ENCODE results near the gene USP11.

USP11 gene

DNA sequence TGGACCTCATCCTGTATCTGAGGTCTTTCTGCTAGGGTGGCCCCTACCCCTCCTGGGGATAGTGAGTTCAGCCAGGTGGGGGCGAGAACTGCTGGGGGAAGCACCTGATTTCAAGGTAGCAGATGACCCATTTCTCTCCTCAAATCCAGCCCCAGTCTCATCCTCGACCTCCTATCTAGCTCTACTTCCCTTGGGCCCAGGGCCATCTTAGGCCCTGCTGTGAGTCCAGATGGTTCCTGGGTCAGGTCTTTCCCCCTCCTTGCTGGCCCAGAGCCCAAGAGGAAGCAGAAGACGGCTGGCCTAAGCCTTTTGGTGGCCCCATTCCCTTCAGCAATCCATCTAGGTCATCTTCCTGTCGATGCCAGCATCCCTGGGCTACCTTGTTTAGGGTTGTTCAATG lies 11.1 kb upstream of the USP11 start:
- DNase-seq: no peak
- in situ Hi-C loops (cut with MboI; ENCODE audit: low pct_unique_long_range_greater_than_20kb, low sequenced_read_pairs): no loop called here

DNA sequence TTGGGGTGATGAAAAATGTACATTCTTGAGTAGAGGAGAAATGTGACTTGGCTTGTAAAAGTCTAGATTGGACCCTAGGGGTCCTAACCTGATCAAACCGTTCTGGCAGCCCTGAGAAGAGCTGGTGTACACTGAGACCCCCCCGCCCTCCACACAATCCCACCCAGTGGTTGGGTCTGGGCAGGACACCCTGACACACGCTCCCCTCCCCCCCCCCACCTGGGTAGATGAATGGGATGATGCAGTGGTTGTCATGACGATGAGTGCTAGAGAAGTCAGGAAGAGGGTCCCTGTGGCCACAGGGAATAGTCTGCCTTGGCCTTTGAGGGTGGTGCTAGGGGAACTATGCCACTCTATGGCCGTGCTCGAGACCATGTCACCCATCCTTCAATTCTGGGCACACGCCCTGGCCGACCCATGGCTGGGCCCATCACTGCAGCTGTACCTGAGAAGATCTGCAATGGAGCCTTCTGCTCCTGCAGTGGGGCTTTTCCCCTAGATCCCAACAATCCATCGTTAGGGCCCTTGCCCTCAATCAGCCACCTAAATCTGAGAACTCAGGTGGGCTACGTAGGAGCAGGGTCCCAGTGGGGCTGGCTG lies 10.0 kb upstream of the USP11 start:
- in situ Hi-C loops (cut with MboI; ENCODE audit: low pct_unique_long_range_greater_than_20kb, low sequenced_read_pairs): no loop called here

DNA sequence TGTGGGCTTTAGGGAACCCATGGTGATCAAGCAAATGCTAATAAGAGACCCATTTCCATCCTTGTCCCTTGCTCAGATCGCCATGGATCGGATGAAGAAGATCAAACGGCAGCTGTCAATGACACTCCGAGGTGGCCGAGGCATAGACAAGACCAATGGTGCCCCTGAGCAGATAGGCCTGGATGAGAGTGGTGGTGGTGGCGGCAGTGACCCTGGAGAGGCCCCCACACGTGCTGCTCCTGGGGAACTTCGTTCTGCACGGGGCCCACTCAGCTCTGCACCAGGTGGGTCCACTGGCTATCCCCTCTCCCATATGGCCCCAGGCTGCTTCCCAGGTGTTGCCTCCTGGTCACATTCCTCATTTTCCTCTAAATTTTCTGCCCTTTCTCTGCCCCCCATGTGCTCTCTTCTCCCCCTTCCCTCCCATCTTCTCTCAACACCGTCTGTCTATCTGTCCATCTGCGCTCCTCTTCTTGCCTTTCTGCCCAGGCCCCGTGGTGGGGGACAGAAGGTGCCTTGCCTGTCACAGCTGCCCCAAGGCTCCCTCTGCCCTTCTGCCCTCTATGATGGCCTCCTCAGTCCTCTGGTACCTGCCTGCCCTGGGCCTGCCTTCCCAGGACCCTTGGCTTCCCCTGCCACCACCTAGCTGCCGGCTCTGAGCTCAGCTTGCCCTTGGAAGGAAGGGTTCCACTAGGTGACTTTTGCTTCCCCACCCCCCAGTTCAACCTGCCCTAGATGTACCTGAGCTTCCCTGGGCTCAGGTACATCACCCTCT lies 9.1 kb upstream of the USP11 start:
- in situ Hi-C loops (cut with MboI; ENCODE audit: low pct_unique_long_range_greater_than_20kb, low sequenced_read_pairs): no loop called here
- no peak for DNase-seq

More for the DNA sequence above, 10.0 kb upstream of the USP11 start:
- DNase-seq: no peak

DNA sequence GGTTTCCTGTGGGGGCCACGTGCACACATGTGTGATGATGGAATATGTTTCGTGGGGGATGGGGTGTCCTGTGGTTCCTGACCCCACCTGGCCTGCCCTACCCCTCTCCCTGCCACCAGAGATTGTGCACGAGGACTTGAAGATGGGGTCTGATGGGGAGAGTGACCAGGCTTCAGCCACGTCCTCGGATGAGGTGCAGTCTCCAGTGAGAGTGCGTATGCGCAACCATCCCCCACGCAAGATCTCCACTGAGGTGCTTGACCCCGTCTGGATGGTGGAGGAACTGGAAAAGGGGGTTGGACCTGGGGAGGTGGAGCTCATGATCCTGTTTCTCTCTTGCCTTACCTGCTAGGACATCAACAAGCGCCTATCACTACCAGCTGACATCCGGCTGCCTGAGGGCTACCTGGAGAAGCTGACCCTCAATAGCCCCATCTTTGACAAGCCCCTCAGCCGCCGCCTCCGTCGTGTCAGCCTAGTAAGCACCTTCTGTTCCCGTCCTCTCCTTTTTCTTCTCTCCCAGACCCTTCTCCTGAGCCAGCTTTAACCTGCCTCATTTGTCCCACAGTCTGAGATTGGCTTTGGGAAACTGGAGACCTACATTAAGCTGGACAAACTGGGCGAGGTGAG lies 8.4 kb upstream of the USP11 start:
- no peak for DNase-seq
- in situ Hi-C loops (cut with MboI; ENCODE audit: low pct_unique_long_range_greater_than_20kb, low sequenced_read_pairs): no loop called here

DNA sequence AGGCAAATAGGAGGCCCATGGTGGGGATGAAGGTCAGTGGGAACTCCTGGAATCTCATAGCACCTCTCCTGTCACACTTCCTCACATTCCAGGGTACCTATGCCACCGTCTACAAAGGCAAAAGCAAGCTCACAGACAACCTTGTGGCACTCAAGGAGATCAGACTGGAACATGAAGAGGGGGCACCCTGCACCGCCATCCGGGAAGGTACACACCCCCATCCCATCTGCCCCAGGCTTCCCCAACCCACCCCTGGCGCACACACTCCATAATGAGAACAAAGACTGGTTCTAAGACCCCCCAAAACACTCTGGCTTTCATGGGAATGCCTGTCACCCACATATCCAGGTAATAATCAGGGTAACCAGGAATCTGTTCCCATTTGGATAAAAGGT lies 7.9 kb upstream of the USP11 start:
- DNase-seq: no peak
- in situ Hi-C loops (cut with MboI; ENCODE audit: low pct_unique_long_range_greater_than_20kb, low sequenced_read_pairs): no loop called here

DNA sequence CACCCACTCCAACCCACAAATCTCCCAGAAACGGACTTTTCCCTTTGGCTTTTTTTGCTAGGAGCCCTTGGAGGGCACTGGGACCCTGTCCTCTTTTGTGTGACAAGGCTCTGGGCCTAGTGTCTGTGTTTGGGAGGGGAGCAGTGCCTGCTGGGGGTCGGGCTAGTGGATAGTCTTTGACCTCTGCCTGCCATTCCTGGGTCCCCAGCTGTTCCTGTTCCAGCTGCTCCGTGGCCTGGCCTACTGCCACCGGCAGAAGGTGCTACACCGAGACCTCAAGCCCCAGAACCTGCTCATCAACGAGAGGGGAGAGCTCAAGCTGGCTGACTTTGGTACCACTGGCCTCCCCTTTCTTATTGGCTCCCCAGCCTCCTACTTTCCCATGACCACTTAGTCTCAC lies 6.7 kb upstream of the USP11 start:
- in situ Hi-C loops (cut with MboI; ENCODE audit: low pct_unique_long_range_greater_than_20kb, low sequenced_read_pairs): no loop called here
- no peak for DNase-seq

DNA sequence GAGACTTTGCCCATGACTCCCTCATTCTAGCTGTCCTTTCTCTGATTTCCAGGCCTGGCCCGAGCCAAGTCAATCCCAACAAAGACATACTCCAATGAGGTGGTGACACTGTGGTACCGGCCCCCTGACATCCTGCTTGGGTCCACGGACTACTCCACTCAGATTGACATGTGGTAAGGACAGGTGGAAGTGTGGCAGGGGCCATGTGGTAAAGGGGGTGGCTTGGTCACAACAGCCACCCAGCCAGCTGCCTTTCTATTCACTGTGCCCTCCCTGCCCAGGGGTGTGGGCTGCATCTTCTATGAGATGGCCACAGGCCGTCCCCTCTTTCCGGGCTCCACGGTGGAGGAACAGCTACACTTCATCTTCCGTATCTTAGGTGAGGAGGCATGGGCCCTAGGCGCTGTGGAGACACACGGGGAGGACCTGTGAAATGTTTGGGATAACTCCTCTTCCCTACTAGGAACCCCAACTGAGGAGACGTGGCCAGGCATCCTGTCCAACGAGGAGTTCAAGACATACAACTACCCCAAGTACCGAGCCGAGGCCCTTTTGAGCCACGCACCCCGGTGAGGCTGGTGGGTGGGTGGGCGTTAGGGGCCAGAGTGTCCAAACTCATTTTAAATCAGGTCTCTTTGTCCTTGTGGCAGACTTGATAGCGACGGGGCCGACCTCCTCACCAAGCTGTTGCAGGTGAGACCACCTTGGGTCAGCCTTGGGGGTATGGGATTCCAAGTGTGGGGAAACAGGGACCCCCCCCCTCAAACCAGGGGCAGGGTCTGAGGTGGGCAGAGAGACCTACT lies 6.1 kb upstream of the USP11 start:
- DNase-seq: no peak
- in situ Hi-C loops (cut with MboI; ENCODE audit: low pct_unique_long_range_greater_than_20kb, low sequenced_read_pairs): no loop called here

DNA sequence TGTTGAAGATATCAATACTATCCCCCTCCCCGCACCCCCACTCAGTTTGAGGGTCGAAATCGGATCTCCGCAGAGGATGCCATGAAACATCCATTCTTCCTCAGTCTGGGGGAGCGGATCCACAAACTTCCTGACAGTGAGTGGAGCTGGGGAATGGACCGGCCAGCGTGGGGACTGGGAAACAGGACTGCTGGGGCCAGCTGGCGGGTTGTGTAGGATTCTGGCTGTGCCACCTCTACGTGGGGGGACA lies 5.5 kb upstream of the USP11 start:
- in situ Hi-C loops (cut with MboI; ENCODE audit: low pct_unique_long_range_greater_than_20kb, low sequenced_read_pairs): no loop called here
- no peak for DNase-seq

DNA sequence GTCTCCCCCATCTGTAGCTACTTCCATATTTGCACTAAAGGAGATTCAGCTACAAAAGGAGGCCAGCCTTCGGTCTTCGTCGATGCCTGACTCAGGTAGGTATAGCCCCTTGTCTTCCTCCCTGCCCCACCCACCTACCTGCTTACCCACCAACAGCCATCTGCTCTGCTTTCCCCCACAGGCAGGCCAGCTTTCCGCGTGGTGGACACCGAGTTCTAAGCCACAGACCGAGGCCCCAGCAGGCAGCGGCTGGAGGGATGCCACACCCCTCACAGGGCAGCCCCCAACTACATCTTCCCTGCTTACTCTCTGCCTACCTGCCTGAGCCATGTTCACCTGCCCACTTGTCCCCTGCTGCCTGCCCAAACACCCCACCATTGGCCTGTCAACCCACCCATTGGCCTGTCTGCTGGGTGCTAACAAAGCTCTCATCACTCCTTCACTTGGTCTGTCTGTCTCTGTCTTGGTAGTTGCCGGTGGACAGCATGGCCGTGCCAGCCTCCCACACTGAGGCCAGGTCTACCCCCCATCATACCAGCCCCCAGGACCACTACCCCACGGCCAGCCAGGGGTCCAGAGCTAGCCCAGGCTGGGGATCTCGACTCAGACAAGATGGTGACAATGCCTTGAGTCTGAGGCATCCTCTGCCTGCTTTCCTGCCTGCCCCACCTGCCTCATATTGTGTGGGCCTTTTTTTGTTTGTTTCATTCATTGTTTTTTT lies 4.1 kb upstream of the USP11 start:
- no peak for DNase-seq

DNA sequence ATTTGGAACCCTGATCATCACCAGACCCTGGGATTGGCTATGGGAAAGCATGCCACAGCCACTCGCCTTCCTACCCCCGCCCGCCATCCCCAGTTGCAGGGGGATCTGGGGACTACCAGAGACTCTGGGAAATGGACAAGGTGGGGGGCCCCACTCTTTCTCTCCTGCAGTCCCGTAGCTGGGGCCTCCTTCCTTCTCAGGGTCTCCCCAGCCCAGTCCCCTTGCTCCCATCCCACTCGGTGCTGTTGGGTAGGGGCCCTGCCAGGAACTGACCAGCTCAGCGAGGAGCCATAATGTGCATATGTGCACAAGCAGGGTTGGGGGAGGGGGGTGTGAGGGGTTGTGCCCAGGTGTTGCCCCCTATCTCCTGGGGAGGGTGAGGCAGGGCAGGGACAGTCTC lies 3.4 kb upstream of the USP11 start:
- DNase-seq: no peak
- in situ Hi-C loops (cut with MboI; ENCODE audit: low pct_unique_long_range_greater_than_20kb, low sequenced_read_pairs): no loop called here

More for the DNA sequence above, 4.1 kb upstream of the USP11 start:
- in situ Hi-C loops (cut with MboI; ENCODE audit: low pct_unique_long_range_greater_than_20kb, low sequenced_read_pairs): no loop called here

DNA sequence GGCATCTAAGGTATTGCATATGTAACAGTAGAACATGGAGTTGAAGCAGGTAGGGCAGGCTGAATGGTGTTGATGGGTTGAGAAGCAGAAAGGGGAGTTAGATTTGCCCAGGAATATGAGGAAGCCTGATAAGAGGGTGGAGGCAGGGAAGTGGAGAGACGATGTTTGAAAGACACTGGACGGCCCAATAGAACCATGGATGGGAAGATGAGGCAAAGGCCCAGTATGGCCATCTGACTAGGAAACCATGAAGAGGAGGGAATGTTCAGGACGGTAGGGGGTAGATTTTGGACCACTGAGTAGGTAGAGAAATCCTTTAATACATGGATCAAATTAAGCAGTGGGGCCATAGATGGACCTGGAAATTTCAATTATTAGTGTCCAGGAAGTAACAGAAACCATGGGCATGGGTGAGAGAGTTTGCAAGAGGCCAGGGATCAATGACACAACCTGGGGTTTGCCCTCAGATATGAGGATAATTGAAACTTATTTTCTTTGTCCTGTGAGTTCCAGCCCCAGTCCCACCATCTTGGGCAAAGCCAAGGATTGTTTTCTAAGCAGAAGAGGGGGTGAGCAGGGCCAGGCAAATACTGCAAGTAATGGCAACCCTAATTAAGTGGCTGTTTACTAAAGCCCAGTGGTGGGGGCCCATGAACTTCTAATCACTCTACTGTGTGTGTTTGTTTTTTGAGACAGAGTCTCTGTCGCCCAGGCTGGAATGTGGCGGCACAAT lies 2.5 kb upstream of the USP11 start:
- in situ Hi-C loops (cut with MboI; ENCODE audit: low pct_unique_long_range_greater_than_20kb, low sequenced_read_pairs): no loop called here
- DNase-seq: no peak

DNA sequence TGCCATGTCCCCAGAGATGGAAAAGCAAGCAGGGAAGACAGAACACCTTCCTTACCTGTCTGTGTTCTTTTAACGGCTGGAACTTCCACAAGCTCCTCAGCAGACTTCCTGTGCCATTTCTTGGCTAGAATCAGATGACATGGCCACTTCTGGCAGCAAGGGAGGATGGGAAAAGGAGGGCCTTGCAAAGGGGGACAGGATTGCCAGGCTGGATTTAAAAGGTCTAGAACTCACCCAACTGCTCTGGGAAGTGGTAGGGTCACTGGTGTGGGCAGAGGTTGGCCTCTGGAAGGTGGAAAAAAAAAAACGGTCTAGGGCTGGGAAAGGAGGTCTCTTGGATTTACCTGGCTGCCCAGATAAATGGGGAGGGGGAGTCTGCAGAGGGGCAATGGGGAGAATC lies 1.6 kb upstream of the USP11 start:
- in situ Hi-C loops (cut with MboI; ENCODE audit: low pct_unique_long_range_greater_than_20kb, low sequenced_read_pairs): no loop called here
- DNase-seq: no peak

DNA sequence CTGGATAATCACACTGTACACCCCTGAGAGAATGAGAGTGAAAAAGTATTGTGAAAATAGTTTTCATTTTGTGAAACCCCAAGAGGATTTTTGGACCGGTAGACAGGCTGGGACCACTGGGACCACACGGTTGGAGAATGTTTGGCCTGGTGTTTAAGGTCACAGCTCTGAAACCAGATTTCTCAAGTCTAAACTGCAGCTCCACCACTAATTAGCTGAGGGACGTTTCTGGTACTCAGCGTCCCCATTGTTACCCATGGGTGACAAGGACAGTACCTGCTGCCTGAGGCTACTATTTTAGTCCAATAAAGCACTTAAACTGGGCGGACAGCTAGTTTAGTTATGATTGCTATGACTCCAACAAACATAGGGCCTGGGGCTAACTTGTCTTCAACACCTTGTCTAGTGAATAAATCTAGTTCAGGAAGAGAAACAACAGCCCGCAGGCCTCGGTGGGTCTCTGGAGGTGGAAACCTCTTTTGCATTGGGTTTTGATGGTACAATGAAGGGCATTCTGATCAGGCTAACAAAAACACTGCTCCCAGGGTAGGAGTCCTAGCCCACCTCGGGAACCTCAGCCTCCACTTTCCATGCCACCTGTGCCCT lies 509 bp upstream of the USP11 start:
- DNase-seq: peak; percentile 15
- in situ Hi-C loops (cut with MboI; ENCODE audit: low pct_unique_long_range_greater_than_20kb, low sequenced_read_pairs): no loop called here

DNA sequence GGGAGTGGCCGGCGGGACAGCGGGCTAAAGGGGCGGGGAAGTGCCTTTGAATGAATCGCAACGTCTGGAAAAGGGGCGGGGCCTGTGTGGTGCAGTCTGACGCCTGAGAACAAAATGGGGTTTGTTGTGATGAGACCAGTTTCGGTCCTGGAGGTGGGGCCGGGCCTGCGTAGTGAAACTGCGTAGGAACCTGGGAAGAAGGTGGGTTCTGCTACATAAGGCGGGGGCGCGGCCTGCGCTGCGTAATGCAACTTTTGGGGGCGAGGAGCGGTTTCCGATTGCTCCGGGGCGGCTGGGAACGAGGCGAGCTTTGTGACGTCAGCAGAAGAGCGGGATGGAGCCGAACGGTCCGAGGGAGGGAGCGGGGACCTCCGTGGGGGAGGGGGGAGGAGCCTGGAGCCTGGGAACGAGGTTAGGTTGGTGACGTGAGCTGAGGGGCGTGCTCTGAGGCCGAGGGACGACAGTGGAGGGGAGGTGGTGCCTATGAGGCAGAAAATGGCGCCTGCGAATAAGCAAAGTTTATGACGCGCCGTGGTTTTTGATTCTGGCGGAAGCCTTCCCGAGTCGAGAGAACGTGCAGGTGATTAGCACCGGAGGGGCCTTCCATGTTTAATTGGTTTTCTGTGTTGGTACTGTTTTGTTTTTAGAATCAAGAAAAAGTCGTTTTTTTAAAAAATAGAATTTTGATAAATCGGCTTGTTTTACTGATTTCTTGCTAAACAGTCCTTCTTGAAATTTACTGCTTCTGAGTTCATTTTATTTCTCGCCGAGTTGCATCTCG lies 714 bp downstream of the USP11 start:
- in situ Hi-C loops (cut with MboI; ENCODE audit: low pct_unique_long_range_greater_than_20kb, low sequenced_read_pairs): no loop called here
- DNase-seq: peak; percentile 97

DNA sequence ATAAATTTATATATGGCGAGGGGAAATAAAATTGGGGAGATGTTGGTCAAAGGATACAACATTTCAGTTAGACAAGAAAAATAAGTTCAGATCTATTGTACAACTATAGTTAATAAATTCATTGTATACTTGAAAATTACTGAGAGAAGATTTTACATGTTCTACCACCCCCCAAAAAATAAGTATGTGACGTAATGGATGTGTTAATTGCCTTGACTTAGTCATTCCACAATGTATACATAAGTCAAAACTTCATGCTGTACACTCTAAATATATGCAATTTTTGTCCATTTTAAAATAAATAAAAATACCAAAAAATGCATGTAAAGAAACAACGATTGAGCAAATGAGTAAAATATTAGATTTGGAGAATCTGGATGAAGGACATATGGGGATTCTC lies 1.8 kb downstream of the USP11 start:
- in situ Hi-C loops (cut with MboI; ENCODE audit: low pct_unique_long_range_greater_than_20kb, low sequenced_read_pairs): no loop called here

DNA sequence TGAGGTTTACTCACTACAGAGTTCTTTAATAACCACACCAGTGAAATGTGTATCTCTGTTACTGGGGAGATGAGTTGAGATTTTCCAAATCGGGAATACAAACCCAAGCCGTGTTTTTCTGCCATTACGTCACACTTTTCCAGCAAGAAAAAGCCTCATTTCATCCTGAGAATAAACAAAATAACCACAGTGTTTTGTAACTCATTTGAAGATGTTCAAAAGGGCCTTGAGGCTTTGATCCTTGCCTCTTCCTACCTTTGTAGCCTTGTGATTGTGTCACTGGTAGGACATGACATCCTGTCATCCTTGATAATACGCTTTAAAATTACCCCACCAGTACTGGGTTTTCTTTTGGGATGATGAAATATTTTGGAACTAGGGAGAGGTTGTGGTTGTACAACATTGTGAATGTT lies 2.9 kb downstream of the USP11 start:
- DNase-seq: no peak
- in situ Hi-C loops (cut with MboI; ENCODE audit: low pct_unique_long_range_greater_than_20kb, low sequenced_read_pairs): no loop called here

More for the DNA sequence above, 1.8 kb downstream of the USP11 start:
- no peak for DNase-seq

DNA sequence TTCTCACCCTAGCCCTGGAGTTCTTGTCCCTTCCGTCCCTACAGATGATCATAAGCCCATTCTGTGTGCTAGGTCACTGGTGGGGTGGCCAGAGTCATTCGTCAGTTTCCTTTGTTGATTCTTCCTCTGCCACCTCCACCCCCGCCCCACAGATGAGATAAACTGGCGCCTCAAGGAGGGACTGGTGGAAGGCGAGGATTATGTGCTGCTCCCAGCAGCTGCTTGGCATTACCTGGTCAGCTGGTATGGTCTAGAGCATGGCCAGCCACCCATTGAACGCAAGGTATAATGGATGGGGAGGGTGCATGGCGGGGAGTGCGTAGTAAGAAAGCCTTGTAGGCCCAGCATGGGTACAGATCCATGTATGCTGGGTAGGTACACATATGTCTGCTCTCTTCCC lies 6.4 kb downstream of the USP11 start:
- in situ Hi-C loops (cut with MboI; ENCODE audit: low pct_unique_long_range_greater_than_20kb, low sequenced_read_pairs): no loop called here
- DNase-seq: no peak
